Left cardiac atrium (tissue), 4 donors: Measurements from ENCODE around the gene KAT2B. TPM values are rescaled to one million over a fixed set of nuclear protein-coding genes. Genes with fewer than 3 reads are reported as not detected.

Source experiments
- ATAC-seq, 2 donors: fragments of 200-7000 bp; cut with Tn5 transposase; one replicate each; pipeline ENCODE4 v1.9.1; 2020; ENCODE audit warnings: mild to moderate bottlenecking in 2 of 2, moderate library complexity in 2 of 2
- DNase-seq: peaks from one replicate; pipeline ENCODE4 v3.0.0-alpha.2; 2020
- intact Hi-C, 2 donors: fragments of 100-400 bp; cut with DNase I; formaldehyde crosslinking; loops; one replicate each; pipeline versions ENCODE4 v1.14.1 to v1.15.1; 2022 to 2023
- total RNA-seq, 2 donors: library from RNA; stranded (reverse); fragmentation: NEBNext Ultra II Directional; extraction: Animal tissue kit (Norgen Biotek cat#: 25700); gene quantifications; one replicate each; pipeline ENCODE4 v1.2.1, GENCODE V29; 2021
- donor health status: DM: no; HTN: yes; CAD: no.
- donor health status: DM: no; HTN: yes; CAD: no; lungs with severe emphysema.
- donor health status: DM: yes; HTN: yes; CAD: no.
- donor health status: Dilated cardiomyopathy.

KAT2B gene
- total RNA-seq, 2 donors from 2014 or later, result 59.8 to 73.3 TPM

DNA sequence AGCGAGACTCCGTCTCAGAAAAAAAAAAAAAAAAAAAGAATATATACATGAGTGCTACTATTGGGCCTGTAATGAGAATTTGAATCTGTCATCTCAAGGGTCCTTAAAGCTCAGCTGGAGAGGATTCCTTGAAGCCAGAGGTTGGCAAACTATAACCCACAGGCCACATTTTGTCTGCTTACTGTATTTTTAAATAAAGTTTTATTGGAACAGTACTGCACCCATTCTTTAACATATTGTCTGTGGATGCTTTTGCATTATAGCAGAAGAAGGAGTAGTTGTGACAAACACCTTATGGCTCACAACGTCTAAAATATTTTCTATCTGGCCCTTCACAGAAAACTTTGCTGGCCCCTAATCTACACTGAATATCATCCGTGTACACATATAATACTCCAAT, 85.0 kb downstream of the KAT2B start:
- ATAC-seq, result no peak
- no peak for DNase-seq
- intact Hi-C loops, result no loop called here

DNA sequence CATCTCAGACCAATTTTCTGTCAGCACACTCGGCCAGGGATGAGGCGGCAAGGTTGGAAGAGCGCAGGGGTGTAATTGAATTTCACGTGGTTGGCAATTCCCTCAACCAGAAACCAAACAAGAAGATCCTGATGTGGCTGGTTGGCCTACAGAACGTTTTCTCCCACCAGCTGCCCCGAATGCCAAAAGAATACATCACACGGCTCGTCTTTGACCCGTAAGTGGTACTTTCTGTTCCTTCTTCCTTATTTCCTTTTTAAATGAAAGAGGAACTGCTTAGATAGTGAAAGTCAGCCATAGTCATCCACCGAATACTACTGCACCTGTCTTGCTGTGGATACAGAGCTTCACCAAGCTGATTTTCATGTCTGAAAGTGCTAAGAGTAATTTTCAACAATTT, 85.7 kb downstream of the KAT2B start:
- ATAC-seq, result peak; percentile 19 to 40
- no peak for DNase-seq
- intact Hi-C loops, result no loop called here

DNA sequence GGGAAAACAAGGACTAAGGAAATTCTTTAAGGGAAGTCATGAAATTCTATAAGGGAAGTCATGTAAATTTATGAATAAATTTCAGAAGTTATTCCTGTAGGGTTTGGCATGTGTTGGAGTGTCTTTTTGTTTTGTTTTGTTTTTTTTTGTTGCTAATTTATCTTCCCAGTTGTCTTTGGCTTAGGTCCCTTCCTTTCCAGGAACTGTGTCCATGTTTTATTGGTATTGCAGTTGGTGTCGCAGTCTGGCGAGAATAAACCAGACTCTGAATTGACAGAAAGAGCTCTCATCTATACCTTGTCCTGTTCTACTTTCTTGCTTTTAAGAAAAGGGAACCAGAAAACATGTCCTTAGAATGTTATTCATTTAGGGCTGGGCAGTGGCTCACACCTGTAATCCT, 88.1 kb downstream of the KAT2B start:
- ATAC-seq (no peak), DNase-seq (no peak)
- intact Hi-C loops, result no loop called here

DNA sequence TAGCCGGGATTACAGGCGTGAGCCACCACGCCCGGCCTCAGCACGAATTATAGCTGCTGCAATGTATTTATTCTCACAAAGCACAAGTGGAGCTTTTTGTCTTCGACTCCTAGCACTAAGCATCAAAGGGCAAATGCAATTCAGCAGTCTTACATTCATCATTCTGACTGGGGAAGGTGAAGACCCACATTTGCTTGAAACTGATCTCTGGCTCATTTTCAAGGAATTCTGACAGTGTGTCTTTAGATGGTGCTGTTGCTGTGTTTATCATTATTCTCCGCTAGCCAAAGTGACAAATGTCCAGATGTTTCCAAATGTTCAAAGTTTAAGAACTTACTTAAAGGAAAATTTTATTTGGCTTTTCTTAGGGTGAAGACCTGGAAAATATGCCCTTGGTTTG, 89.9 kb downstream of the KAT2B start:
- DNase-seq, result no peak
- intact Hi-C loops, result no loop called here
- no peak for ATAC-seq

DNA sequence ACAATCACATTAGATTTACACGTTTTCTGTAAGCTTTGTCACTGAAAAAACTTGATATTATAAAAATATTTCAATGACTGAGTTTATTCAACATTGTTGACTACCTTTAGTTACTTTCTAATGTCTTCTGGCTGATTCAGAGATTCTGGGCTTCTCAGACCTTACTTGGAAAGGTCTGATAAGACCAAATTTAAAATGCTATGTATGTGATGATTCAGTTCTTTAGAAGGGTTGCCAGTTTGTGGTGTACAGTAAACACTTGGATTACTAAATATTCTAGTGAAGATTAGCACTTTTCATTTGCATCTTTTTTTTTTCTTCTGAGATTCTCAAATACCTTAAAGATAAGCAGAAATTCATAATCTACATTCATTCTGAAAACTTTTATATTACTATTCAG, 96.0 kb downstream of the KAT2B start:
- DNase-seq, result no peak
- intact Hi-C loops, result no loop called here
- peak in 1 of 2 donors; percentile 49 for ATAC-seq

DNA sequence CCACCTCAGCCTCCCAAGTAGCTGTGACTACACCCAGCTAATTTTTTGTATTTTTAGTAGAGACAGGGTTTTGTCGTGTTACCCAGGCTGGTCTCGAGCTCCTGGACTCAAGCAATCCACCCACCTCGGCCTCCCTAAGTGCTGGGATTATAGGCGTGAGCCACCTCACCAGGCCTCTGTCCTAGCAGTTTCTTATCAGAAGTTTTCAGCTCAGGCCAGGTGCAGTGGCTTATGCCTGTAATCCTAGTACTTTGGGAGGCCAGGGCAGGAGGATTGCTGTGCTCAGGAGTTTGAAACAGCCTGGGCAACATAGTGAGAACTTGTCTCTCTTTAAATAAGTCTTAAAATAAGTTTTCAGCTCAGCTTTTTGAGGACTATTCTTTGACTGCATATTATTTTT, 97.4 kb downstream of the KAT2B start:
- no peak for DNase-seq
- no peak for ATAC-seq
- intact Hi-C loops, result no loop called here

DNA sequence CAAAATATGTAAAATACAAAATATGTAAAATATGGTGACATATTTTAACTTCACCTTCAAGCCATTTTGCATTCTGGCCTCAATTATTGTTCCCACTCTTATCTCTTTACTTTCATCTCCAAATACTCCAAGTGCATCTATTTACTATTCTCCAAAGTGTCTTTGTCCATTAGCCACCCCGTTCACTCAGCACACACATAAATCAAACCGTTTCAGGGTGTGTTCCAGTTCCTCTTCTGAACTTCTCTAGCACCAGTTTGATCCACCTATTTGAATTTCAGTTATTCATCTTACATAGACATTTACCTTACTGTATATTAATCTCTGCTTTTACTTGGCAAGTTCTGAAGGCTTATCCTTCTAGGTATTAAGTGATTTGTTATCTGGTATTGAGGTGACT, 100.6 kb downstream of the KAT2B start:
- ATAC-seq (no peak), DNase-seq (no peak)
- intact Hi-C loops, result no loop called here

DNA sequence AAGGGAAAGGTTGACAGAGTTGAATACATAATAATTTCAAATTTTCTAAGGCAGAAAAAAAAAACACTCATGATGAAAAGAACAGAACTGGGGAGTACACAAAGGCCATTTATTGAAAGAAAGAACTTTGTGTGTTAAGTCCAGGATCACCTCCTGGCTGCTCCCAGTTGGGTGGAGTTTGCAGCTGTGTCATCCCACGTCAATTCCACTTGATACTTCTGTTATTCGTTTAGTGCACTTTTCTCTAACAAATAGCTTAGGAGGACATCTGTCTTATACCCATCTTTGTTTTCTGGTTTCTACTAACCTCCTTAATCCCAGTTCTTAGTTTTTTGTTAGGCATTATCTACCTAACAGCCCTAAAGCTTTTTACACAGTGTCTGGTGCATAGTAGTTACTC, 101.1 kb downstream of the KAT2B start:
- DNase-seq, result no peak
- ATAC-seq, result peak in 1 of 2 donors; percentile 56
- intact Hi-C loops, result no loop called here

DNA sequence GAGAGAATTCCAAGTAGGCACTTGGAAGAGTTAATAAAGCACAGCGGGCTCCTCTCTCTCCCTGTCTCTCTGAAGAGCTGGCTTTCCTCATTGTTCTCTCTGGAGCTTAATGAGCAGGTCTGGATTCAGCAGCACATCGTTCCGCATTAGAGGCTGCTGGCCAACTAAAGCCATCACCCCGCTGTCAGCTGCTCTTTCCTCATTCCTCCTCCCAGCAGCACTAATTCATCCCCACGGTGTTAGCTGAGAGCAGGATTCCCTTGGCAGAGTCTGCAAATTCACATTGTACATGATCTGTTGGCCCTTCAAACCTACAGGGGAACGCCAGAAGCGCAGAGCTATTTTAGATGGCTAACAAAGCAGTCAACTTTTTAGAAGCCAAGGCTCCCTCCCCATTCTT, 101.6 kb downstream of the KAT2B start:
- intact Hi-C loops, result no loop called here
- ATAC-seq, result peak; percentile 92 to 97
- peak; percentile 31 for DNase-seq

DNA sequence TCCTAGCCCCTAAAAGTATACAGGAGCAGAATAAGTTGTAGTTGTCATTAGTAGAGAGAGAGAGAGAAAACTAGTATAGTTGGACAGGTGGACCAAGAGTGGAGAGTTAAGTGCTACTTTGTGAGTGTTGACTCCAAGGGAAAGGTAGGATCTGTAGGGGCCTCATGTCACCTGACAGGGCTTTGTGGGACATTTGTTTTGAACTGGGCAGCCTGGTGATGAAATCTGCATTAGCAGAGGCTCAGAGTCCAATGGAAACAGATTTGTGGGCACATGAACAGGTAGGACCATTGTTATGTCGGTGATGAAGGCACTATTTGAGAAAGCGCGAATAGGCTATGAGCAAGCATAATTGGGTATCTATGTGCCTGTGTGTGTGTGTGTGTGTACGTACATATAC, 102.3 kb downstream of the KAT2B start:
- no peak for ATAC-seq
- intact Hi-C loops, result no loop called here
- no peak for DNase-seq

DNA sequence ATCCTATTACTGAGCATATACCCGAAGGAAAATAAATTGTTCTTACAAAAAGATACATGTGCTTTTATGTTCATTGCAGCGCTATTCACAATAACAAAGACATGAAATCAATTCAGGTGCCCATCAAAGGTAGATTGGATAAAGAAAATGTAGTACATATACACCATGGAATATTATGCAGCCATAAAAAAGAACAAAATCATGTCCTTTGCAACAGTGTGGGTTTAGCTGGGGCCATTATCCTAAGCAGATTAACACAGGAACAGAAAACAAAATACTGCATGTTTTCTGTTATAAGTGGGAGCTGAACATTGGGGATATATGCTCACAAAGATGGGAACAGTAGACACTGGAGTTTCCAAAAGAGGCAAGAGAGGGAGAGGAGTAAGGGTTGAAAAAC, 103.3 kb downstream of the KAT2B start:
- ATAC-seq (no peak), DNase-seq (no peak)
- intact Hi-C loops, result no loop called here

DNA sequence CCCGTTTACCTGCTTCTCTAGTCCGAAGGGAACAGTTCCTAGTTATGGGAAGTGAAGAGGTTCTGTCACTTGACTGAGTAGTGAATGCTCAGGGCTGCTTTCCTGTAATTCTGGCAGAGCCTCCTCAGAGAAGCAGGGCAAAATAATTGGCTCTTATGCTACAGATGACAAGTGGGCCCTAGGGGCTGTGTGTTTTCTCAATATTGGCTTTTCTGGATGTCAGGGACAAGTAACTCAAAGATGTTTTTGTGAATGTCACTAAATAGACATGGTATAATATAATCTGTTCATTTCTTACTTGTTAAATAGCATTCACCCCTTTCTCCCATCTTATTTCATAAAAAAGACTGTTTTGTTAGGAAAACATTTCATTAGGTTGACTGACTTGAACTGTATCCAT, 105.6 kb downstream of the KAT2B start:
- intact Hi-C loops, result no loop called here
- ATAC-seq (no peak), DNase-seq (no peak)

DNA sequence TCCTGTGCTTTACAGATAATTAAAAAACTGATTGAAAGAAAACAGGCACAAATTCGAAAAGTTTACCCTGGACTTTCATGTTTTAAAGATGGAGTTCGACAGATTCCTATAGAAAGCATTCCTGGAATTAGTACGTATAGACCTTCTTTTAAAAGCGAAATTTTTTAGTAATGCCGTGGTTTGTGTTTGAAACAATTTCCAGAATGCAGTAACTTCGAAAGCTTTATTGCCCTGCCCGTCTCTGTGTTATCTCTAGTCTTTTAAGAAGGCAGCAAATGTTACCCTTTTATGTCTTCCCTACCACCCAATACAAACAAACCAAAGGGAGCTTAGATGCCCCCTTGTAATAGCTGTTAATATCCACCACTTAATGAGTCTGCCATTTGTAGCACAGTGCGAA, 106.1 kb downstream of the KAT2B start:
- intact Hi-C loops, result no loop called here
- DNase-seq, result no peak
- ATAC-seq, result no peak

DNA sequence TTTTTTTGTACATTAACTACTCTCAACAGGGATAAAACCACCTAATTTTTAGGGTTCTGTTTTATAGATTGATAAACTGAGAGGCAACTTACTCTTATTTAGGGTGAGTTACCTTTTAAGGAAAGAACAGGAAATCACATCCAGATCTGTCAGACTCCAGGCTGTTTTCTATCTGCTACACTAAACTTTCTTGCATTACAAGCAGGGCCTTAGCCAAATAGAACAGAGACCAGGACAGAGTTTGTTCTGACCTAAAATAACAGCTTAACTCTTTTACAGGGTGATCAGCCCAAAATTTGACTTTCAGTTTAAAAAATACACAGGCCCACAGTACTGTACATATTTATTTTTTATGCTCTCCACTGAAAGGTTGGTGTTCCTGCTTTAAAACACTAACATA, 107.1 kb downstream of the KAT2B start:
- DNase-seq (no peak), ATAC-seq (no peak)
- intact Hi-C loops, result no loop called here

DNA sequence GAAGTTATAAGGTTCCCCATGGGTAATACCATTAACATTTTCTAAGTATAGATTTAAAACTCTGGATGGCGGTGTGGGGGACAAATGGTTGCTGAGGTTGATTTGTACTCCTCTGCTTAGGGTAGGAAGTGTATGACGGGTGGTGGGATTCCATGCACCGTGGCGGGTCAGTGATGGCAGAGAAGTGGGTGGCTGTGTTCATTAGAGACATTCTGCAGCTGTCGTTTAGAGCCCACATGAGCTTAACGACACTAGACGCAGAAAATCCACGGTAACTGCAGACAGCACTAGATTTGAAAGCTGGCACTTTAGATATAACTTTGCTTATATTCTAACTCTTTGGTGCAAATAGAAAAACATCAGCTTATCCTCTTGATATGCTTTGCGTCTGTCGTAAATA, 108.2 kb downstream of the KAT2B start:
- no peak for ATAC-seq
- intact Hi-C loops, result no loop called here
- no peak for DNase-seq

DNA sequence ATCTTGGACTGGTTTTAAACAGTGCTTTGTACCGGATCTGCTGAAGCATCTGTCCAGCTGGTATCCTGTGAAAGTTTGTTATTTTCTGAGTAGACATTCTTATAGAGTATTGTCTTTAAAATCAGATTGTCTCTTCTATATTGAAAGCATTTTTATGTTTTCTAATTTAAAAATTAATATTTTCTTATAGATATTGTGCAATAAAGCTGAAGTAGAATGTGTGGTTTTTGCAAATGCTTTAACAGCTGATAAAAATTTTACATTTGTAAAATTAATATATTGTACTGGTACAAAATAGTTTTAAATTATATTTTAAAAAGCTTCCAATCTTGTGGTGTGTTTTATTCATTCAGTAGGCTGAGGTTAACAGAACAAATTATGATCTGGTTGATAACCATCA, 113.8 kb downstream of the KAT2B start:
- DNase-seq, result no peak
- ATAC-seq, result no peak
- intact Hi-C loops, result no loop called here

DNA sequence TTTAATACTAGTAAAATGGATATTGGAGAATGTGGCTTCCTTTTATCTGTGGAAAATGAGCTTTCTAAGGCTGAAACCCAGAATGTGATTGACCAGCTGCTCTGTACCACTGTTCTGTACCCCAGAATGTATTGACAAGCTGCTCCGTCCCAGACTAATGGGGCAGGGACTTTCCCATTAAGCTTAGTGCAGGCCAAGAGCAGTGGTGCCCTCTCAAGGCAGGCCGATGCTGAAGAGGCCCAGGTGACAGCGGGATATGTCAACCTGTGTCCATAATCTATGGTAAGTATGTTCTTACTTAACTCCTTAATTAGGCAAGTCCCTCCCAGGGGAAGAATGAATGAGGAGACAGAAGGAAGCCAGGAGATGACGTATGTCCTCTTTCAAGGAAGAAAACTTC, 114.7 kb downstream of the KAT2B start:
- no peak for DNase-seq
- intact Hi-C loops, result no loop called here
- ATAC-seq, result no peak

DNA sequence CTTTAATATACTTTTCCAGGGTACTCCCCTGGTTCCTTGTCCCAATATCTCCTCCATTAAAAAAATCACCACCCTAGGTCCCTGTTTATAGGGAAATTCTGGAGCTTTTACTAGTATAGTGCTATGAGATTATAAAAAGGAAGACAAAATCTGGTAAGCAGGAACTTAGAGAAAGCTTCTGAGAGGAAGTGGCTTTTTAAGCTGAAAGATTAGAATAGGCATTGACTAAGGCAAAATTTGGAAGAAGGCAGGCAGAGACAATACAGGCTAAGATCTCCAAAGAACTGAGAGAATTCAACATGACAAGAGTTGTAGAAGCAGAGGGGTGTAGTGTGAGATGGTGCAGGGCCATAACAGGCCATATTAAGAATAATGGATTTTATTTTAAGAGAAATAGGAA, 120.0 kb downstream of the KAT2B start:
- no peak for DNase-seq
- intact Hi-C loops, result no loop called here
- ATAC-seq, result no peak

DNA sequence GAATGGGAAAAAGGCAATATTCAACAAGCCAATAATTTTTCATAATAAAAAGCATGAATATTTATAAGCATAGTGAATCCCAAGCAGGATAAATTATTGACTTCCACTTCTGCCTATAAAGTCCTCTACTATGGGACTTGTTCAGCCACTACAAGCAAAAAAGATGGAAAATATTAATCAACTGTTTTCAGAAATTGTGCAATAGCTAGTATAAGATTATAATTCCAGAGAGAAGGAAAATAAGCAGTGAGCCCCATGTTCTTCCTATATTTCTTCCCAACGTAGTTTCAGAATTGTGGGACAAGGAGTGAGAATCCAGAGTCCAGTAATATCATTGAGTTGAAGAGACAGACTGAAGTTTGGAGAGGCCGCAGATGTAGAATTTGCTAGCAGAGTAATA, 121.5 kb downstream of the KAT2B start:
- intact Hi-C loops, result no loop called here

DNA sequence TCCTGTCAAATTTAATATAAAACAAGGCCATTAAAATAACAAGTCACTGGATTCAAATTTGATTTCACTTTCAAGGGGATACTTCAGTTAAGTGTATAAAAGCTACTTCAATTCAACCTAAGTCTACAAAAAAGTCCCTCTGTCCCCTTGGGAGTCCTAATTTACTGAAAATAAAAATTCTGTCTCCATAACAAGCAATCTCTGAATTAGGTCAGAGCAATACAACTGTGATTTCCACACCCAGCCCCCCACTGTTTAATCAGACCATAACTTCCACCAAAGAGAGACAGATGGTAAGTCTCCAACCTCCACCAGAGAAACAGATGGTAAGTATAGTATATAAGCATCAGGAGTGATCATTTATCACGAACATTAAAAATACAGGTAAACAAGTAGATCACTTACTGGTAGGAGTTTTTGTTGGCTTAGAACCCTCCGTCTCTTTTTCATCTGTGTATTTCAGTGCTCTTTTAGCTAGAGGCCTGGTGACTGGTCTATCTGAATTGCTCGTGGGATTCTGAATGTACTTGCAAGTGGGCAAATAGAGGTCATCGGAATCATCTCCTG, 133.7 kb downstream of the KAT2B start:
- ATAC-seq (no peak), DNase-seq (no peak)
- intact Hi-C loops, result no loop called here

More for the DNA sequence above, 121.5 kb downstream of the KAT2B start:
- ATAC-seq (no peak), DNase-seq (no peak)

DNA sequence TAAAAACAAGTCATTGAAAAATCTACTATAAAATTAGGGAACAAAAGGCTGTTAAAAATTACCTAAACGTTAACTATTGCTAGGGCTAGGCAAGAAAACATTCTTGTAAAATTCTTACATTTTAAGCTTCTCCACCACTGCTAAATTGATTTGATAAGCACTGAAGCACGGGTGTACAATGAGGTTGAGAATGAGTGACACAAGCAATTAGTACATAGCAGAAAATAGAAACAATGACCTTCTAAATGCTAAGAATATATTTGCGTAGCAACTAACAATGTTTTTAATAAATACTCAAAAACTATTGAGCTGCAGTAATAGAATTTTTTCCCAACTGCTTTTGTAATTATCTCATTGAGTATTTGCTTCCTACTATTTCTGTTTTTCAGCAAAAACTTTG, 141.0 kb downstream of the KAT2B start:
- intact Hi-C loops, result loop anchor here in 1 of 2 donors (10.0 kb wide), 1 partner anchor 236 kb away; the partner anchor contains the start of gene RAB5A

DNA sequence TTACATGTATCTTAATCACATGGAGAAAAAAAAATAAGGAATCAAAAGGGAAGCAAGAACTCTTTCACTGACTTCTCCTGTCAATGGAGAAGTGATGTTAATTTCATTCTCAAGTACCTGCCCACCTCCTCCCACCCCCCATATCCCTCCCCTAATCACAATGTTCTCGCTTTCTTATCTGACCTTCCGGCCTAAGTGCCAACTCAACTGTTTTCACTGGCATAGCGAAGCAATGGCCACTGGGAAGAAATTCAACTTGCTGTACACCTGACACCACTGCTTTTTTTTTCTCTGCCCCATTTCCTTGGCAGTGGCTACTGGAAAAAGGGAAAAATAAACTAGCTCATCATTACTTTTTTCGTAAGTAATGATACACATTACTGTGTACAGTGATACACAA, 142.0 kb downstream of the KAT2B start:
- ATAC-seq (no peak), DNase-seq (no peak)
- intact Hi-C loops, result loop anchor here in 1 of 2 donors (10.0 kb wide), 1 partner anchor 237 kb away; the partner anchor contains the start of gene RAB5A

More for the DNA sequence above, 141.0 kb downstream of the KAT2B start:
- no peak for DNase-seq
- no peak for ATAC-seq
